Activated T-cell treated with anti-CD3 and anti-CD28 coated beads, Interleukin-2, amount 50 U/mL, for 1 hour (primary cell): Measurements from ENCODE around the gene RAB35.

Experiments used
- DNase-seq: peaks from one replicate; pipeline ENCODE4 v3.0.0-alpha.2; 2020

Gene RAB35

GRCh38 chr12:120081641-120082040 lies 34.9 kb downstream of the RAB35 start:
- DNase-seq, result no peak

DNA sequence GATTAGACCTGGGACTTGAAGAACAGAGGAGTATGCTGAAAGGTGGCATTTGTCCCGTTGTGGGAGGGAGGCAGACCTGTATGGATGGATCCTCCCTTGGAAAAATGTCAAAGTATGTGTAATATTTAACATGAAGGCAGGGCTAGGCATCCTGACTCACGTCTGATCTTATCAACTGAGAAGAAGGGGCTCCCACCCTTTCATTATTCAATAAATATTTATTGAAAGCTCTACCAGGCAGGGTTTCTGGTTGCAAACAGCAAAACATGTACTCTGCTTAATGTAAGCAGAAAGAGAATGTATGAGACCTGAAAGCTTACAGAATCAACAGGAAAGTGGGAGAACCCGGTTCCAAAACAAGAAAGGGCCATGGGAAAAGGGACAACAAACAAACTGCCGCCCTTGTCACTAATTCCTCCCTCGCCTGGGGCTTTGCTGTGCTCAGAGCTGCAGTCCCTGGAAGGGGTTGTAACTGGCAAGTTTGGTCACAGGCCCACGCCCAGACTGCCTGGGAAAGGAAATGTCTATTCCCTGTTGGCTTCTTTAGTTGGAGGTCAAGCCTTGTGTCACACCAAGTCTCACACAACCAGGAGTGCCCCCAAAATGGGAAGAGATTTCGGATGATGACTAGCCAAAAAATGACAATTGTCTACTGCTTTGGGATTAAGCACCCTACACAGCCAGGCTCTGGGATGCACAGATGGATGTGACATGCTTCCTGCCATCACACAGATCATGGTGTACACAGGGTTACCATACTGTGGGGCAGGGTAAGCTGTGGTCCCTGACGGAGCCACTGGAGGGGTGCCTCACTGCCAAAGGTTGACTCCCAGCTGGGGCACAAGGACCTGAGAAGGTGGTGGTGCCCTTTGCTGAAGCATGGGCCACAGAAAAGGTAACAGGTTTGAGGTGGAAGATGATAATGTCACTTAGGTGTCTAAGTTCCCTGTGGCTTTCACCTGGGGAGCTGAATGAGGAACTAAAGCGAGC lies 36.8 kb downstream of the RAB35 start:
- peak; percentile 17 for DNase-seq

GRCh38 chr12:120078868-120079267 lies 37.7 kb downstream of the RAB35 start:
- DNase-seq, result peak; percentile 23

- peak; percentile 13 for DNase-seq
Measured at GRCh38 chr12:120077260-120077659, 39.3 kb downstream of the RAB35 start.

GRCh38 chr12:120076651-120077050 lies 39.9 kb downstream of the RAB35 start:
- peak; percentile 16 for DNase-seq

GRCh38 chr12:120075034-120075616 lies 41.4 kb downstream of the RAB35 start:
- peak; percentile 21 for DNase-seq

- peak; percentile 15 for DNase-seq
Measured at GRCh38 chr12:120072472-120073249, 43.9 kb downstream of the RAB35 start.

DNA sequence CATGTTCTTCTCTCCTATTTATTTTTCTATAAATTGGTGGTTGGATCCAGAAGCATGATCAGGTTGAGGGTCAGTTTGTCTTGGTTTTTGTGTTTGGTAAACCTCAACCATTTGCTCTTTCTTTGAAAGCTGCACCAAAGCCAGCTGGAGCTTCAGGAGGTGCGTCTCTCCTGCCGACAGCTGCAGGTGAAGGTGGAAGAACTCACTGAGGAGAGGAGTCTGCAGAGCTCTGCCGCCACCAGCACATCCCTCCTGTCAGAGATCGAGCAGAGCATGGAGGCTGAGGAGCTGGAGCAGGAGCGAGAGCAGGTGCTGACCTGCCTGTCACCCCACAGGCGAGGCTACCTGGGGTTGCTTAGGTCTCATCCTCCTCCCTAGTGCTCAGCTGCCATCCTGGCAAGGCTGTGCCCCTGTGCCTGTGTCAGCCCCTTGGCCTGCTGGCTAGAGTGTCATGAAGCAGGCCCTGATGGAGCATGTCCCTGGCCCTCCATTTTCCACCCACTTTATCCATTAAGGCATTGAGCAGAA lies 45.0 kb downstream of the RAB35 start:
- no peak for DNase-seq

- no peak for DNase-seq
Measured at GRCh38 chr12:120069278-120069677, 47.3 kb downstream of the RAB35 start.

DNA sequence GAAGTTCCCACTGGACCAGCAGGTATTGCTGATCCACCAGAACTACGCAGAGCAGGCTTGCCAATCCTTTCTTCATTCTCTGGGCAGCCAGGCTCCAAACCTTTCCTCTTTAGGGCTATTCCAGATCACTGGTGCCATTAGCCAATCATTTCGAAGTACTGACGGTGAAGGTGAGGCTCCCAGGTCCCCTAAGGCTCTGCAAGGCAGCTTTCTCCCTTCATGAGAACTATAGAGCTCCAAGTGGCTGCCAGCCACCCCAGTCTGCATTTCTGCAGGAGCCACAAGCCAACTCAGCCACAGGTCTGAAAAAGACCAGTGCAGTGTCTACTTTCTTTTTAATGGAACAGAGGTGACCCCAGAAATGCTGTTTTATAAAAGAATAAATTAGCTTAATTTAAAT lies 48.7 kb downstream of the RAB35 start:
- no peak for DNase-seq

DNA sequence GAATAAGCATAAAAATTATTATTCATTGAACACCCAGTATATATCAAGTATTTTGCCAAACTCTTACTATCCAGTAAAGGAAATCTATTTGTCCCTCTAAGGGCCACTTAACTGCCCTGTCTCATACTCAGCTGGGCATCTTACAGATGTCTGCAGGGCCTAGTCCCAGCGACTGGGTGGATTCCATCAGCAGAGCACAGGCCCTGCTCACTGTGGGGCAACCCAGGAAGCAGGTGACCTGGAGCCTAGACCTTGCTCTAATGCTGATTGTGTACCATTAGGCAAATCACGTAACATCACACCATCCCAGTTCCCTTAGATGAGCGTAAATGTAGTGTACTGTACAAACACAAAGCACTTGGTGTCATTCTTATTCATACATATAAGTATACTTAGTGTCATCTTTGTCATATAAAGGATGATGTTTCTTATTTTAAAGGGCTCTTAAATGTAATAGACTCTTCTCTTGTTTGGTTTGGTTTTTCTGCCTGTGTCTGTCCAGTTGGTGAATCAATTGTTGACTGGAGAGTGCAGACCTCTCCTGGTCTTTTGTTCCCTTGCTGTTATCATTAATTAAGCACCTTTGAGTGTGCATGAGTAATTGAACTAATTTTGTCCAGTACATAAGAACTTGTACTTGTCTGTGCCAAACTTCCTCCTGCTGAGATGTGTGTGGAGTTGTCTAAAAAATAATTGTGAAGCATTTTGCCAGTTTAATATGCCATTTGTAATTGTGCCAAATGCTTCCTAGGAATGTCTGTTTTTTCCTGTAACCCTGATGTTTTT lies 49.3 kb downstream of the RAB35 start:
- no peak for DNase-seq

GRCh38 chr12:120066341-120066740 lies 50.2 kb downstream of the RAB35 start:
- no peak for DNase-seq

GRCh38 chr12:120065472-120065871 lies 51.1 kb downstream of the RAB35 start:
- no peak for DNase-seq

- DNase-seq, result no peak
Measured at GRCh38 chr12:120064054-120064940, 52.3 kb downstream of the RAB35 start.

DNA sequence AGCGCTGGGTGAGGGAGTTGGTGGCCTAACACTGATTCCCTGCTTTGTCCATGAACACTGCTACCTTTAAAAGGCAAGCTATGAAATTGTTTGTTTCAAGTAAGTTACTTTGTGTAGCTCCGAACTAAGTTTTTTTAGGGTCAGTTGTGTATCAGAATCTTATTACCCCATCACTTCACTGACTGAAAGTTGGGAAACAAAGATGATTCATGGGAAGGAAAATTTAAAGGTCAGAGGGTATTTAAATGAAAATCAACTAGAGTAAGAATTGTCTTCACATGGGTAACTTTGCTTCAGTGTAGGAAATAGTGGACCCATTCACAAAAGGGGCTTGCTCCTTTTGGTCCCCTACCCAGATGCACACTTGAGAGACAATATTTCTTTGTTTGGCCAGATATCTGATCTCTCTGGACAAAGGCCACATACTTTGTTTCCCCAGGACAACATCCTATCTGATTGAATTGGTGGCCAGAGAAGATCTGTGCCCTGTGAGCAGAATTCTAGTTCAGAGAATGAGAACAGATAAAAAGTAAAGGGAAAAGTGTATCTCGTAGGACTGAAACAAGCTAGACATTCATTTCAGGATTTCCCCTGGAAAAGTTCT lies 53.5 kb downstream of the RAB35 start:
- no peak for DNase-seq

GRCh38 chr12:120061575-120062214 lies 54.9 kb downstream of the RAB35 start:
- DNase-seq, result no peak

- DNase-seq, result no peak
Measured at GRCh38 chr12:120060717-120061116, 55.8 kb downstream of the RAB35 start.

DNA sequence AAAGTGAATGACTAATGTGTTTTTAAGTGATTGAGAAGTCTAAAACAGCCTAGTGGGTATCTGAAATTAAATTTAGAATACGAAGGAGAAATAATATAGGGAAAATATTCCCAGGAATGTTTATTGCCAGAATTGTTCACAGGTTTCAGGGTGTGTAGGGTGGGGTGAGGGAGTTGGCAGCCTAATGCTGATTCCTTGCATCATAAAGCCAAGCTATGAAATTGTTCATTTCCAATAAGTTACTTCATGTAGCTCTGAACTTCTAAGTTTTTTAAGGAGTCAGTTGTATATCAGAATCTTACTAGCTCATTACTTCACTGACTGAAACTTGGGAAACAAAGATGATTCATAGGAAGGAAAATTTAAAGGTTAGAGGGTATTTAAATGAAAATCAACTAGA lies 56.4 kb downstream of the RAB35 start:
- no peak for DNase-seq

- no peak for DNase-seq
Measured at GRCh38 chr12:120056739-120057138, 59.8 kb downstream of the RAB35 start.
